ENCODE results near the gene KNDC1.

DNA sequence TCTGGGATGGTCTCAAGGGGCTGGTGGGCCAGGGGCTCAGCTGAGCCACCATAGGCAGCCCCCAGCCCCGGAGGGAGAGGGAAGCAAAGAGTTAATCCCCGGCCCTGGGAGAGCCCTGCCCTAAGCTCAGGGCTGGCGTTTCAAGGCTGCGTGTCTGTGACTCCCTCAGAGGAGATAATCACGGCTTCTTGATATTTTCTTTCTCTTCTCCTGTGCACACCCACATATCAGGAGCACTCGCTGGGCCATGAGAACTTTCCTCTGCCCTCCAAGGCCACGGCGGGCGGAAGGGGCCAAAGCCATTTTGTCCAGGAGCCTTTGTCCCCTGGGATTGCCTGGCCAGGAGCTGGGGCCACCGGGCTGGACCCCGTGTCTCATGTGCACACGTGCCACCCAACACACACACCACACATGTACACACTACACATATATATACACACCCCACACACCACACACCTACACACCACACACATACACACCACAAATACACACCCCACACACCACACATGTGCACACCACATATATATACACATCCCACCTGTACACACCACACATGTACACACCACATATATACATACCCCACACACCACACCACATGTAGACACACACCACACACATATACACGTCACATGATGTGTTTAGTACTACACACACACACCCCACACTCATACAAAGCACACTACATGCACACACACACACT lies 94.6 kb downstream of the KNDC1 start:
- TF ChIP-seq, protein P1, sequence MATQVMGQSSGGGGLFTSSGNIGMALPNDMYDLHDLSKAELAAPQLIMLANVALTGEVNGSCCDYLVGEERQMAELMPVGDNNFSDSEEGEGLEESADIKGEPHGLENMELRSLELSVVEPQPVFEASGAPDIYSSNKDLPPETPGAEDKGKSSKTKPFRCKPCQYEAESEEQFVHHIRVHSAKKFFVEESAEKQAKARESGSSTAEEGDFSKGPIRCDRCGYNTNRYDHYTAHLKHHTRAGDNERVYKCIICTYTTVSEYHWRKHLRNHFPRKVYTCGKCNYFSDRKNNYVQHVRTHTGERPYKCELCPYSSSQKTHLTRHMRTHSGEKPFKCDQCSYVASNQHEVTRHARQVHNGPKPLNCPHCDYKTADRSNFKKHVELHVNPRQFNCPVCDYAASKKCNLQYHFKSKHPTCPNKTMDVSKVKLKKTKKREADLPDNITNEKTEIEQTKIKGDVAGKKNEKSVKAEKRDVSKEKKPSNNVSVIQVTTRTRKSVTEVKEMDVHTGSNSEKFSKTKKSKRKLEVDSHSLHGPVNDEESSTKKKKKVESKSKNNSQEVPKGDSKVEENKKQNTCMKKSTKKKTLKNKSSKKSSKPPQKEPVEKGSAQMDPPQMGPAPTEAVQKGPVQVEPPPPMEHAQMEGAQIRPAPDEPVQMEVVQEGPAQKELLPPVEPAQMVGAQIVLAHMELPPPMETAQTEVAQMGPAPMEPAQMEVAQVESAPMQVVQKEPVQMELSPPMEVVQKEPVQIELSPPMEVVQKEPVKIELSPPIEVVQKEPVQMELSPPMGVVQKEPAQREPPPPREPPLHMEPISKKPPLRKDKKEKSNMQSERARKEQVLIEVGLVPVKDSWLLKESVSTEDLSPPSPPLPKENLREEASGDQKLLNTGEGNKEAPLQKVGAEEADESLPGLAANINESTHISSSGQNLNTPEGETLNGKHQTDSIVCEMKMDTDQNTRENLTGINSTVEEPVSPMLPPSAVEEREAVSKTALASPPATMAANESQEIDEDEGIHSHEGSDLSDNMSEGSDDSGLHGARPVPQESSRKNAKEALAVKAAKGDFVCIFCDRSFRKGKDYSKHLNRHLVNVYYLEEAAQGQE (IDR thresholded peaks at IDR 0.05; ENCODE audit: insufficient read depth in 1 of 2, low read depth in 2 of 2, low read length in 2 of 2): no peak
- TF ChIP-seq POLR2AphosphoS5 (IDR thresholded peaks at IDR 0.05; ENCODE audit: low read depth, low read length): no peak
- TF ChIP-seq TAF1 (IDR thresholded peaks at IDR 0.05; ENCODE audit: borderline replicate concordance, insufficient read depth, low read length): no peak
